H9 (cell line): ENCODE data around the gene CKMT2. TPM values are rescaled to one million over a fixed set of nuclear protein-coding genes. Genes with fewer than 3 reads are reported as not detected.

ENCODE experiments used
- DNase-seq: peaks from one replicate; pipeline ENCODE4 v3.0.0-alpha.2; 2017
- H2AFZ ChIP-seq: one replicate; pipeline ENCODE4 v1.6.1; 2013; ENCODE audit warnings: mild to moderate bottlenecking, low read length, control low read depth, moderate library complexity
- H2AK5ac ChIP-seq: 2 replicates; pipeline ENCODE4 v1.6.1; 2013; ENCODE audit warnings: low read length, control low read depth, mixed read lengths; ENCODE audit not compliant: insufficient read length
- H2BK120ac ChIP-seq: one replicate; pipeline ENCODE4 v1.6.1; 2013; ENCODE audit warnings: low read depth, mild to moderate bottlenecking, low read length, control low read depth, inconsistent platforms; ENCODE audit not compliant: poor library complexity, severe bottlenecking
- H2BK12ac ChIP-seq: 2 replicates; pipeline ENCODE4 v1.6.1; 2013; ENCODE audit warnings: low read length, control low read depth, mixed read lengths, low read depth; ENCODE audit not compliant: insufficient read length
- H2BK15ac ChIP-seq: 2 replicates; pipeline ENCODE4 v1.6.1; 2013; ENCODE audit warnings: low read depth, low read length, control low read depth
- H2BK20ac ChIP-seq: one replicate; pipeline ENCODE4 v1.6.1; 2013; ENCODE audit warnings: low read depth, mild to moderate bottlenecking, low read length, control low read depth, inconsistent platforms; ENCODE audit not compliant: poor library complexity, severe bottlenecking
- H2BK5ac ChIP-seq: 2 replicates; pipeline ENCODE4 v1.6.1; 2013; ENCODE audit warnings: low read length, control low read depth, mixed read lengths; ENCODE audit not compliant: insufficient read length
- H3K14ac ChIP-seq: 2 replicates; pipeline ENCODE4 v1.6.1; 2013; ENCODE audit warnings: low read length, control low read depth; ENCODE audit not compliant: insufficient read depth
- H3K18ac ChIP-seq: 2 replicates; pipeline ENCODE4 v1.6.1; 2013; ENCODE audit warnings: low read depth, mild to moderate bottlenecking, mixed read lengths, low read length, control low read depth; ENCODE audit not compliant: insufficient read length
- H3K23ac ChIP-seq: 2 replicates; pipeline ENCODE4 v1.6.1; 2013; ENCODE audit warnings: low read length, control low read depth, mixed read lengths, low read depth; ENCODE audit not compliant: insufficient read length
- H3K23me2 ChIP-seq: 2 replicates; pipeline ENCODE4 v1.6.1; 2013; ENCODE audit warnings: low read depth, mild to moderate bottlenecking, mixed read lengths, low read length, control low read depth; ENCODE audit not compliant: insufficient read length, poor library complexity, severe bottlenecking
- H3K27ac ChIP-seq: 2 replicates; pipeline ENCODE4 v1.5.1; 2013; ENCODE audit warnings: low read length, control low read depth, mixed read lengths, low read depth; ENCODE audit not compliant: insufficient read length
- H3K27me3 ChIP-seq: 2 replicates; pipeline ENCODE4 v1.6.1; 2013; ENCODE audit warnings: low read length, control low read depth, inconsistent platforms; ENCODE audit not compliant: insufficient read depth
- H3K4ac ChIP-seq: 2 replicates; pipeline ENCODE4 v1.6.1; 2013; ENCODE audit warnings: low read depth, mild to moderate bottlenecking, control low read depth, inconsistent platforms, low read length, moderate library complexity
- H3K4me1 ChIP-seq: 2 replicates; pipeline ENCODE4 v1.6.1; 2013; ENCODE audit warnings: low read length, control low read depth, inconsistent platforms; ENCODE audit not compliant: insufficient read depth
- H3K4me2 ChIP-seq: 2 replicates; pipeline ENCODE4 v1.6.1; 2013; ENCODE audit warnings: low read length, control low read depth, mixed read lengths; ENCODE audit not compliant: insufficient read length, insufficient read depth
- H3K56ac ChIP-seq: 2 replicates; pipeline ENCODE4 v1.6.1; 2013; ENCODE audit warnings: low read depth, mild to moderate bottlenecking, mixed read lengths, low read length, control low read depth; ENCODE audit not compliant: insufficient read length
- H3K79me1 ChIP-seq: 2 replicates; pipeline ENCODE4 v1.6.1; 2013; ENCODE audit warnings: low read depth, mild to moderate bottlenecking, moderate library complexity, low read length, control low read depth, inconsistent platforms; ENCODE audit not compliant: insufficient read depth, poor library complexity, severe bottlenecking
- H3K79me2 ChIP-seq: 2 replicates; pipeline ENCODE4 v1.6.1; 2013; ENCODE audit warnings: low read length, control low read depth, inconsistent platforms; ENCODE audit not compliant: insufficient read depth
- H3K9ac ChIP-seq: 2 replicates; pipeline ENCODE4 v1.6.1; 2013; ENCODE audit warnings: low read length, control low read depth, mixed read lengths; ENCODE audit not compliant: insufficient read length; ENCODE audit errors: extremely low read depth
- H3K9me3 ChIP-seq: one replicate; pipeline ENCODE4 v1.6.1; 2013; ENCODE audit warnings: low read depth, low read length, inconsistent platforms; ENCODE audit not compliant: control insufficient read depth
- H3T11ph ChIP-seq: one replicate; pipeline ENCODE4 v1.6.1; 2013; ENCODE audit warnings: mild to moderate bottlenecking, low read length, control low read depth, inconsistent platforms
- H4K20me1 ChIP-seq: one replicate; pipeline ENCODE4 v1.6.1; 2013; ENCODE audit not compliant: control insufficient read depth, insufficient read length, insufficient read depth
- H4K5ac ChIP-seq: 2 replicates; pipeline ENCODE4 v1.6.1; 2013; ENCODE audit warnings: low read depth, mild to moderate bottlenecking, mixed read lengths, low read length, control low read depth; ENCODE audit not compliant: insufficient read length
- H4K8ac ChIP-seq: replicated peaks from 2 replicates; pipeline ENCODE4 v1.6.1; 2013; ENCODE audit warnings: low read length, control low read depth, mixed read lengths, low read depth; ENCODE audit not compliant: insufficient read length
- H4K91ac ChIP-seq: 2 replicates; pipeline ENCODE4 v1.6.1; 2013; ENCODE audit warnings: low read depth, mild to moderate bottlenecking, moderate library complexity, mixed read lengths, low read length, control low read depth; ENCODE audit not compliant: insufficient read length
- H3K27ac Mint-ChIP-seq, 3 experiments: 2 replicates in 2 of 3; 3 replicates in 1 of 3; pipeline ENCODE4 v1.8.0; 2020 to 2021; ENCODE audit warnings: mixed read lengths in 3 of 3, mild to moderate bottlenecking in 1 of 3, moderate library complexity in 1 of 3
- H3K27me3 Mint-ChIP-seq: 2 replicates; pipeline ENCODE4 v1.8.0; 2021; ENCODE audit warnings: low read depth, mild to moderate bottlenecking, moderate library complexity, mixed read lengths
- H3K36me3 Mint-ChIP-seq, 3 experiments: 2 replicates in 2 of 3; 3 replicates in 1 of 3; pipeline ENCODE4 v1.8.0; 2020 to 2021; ENCODE audit warnings: low read depth in 3 of 3, mixed read lengths in 3 of 3; ENCODE audit not compliant: insufficient read depth in 1 of 3
- H3K4me1 Mint-ChIP-seq, 2 experiments: 2 replicates each; pipeline ENCODE4 v1.8.0; 2020; ENCODE audit warnings: mixed read lengths in 2 of 2
- H3K4me3 Mint-ChIP-seq, 2 experiments: 2 replicates in 1 of 2; 3 replicates in 1 of 2; pipeline ENCODE4 v1.8.0; 2020 to 2021; ENCODE audit warnings: mild to moderate bottlenecking in 2 of 2, mixed read lengths in 2 of 2, moderate library complexity in 1 of 2
- H3K9me3 Mint-ChIP-seq, 2 experiments: 2 replicates in 1 of 2; 3 replicates in 1 of 2; pipeline ENCODE4 v1.8.0; 2020; ENCODE audit warnings: mild to moderate bottlenecking in 2 of 2, mixed read lengths in 2 of 2, moderate library complexity in 1 of 2
- WGBS: extraction: QIAGEN DNeasy Blood & Tissue Kit; methylation state at CpG from one replicate; pipeline ENCODE4 v1.1.7; 2013; ENCODE audit warnings: missing lambda C conversion rate, low lambda C conversion rate, mixed read lengths; ENCODE audit not compliant: insufficient read length; ENCODE audit errors: extremely low coverage; 5-methylcytosine and 5-hydroxymethylcytosine counted together
- total RNA-seq: library from RNA; stranded (reverse); gene quantifications from 2 replicates; pipeline ENCODE4 v1.2.1, GENCODE V29; 2021
- TF ChIP-seq, protein P1 (sequence below): fragments of 200-600 bp; sonication (generic); conservative IDR thresholded peaks from 3 replicates; pipeline ENCODE4 v1.8.0; 2021; ENCODE audit warnings: antibody characterized with exemption, mild to moderate bottlenecking

The CKMT2 gene
- total RNA-seq, 1 experiment from 2014 or later, result 1.8 TPM

- peaks cover 3% of the 10 kb centered on the region for H3K79me1 ChIP-seq
- H2BK5ac ChIP-seq, result no peak overlapping the region
- no peak overlapping the region for H4K91ac ChIP-seq
- WGBS, result no CpG with 5 or more reads among the region's 1 CpG
- H3K27me3 ChIP-seq, result no peaks in the 10 kb centered on the region
- H3K18ac ChIP-seq, result no peak overlapping the region
- H4K20me1 ChIP-seq, result no peaks in the 10 kb centered on the region
- DNase-seq, result no peak
- no peaks in the 10 kb centered on the region for H3K9me3 ChIP-seq
- H3K4ac ChIP-seq, result no peak overlapping the region
- peaks cover 3% of the 10 kb centered on the region; the same call in 1 of the 2 replicates for H3K4me1 ChIP-seq
- H2BK120ac ChIP-seq, result no peak overlapping the region
- H3K14ac ChIP-seq, result no peak overlapping the region
- no peak overlapping the region for H3K27ac ChIP-seq
- no peak overlapping the region for H4K5ac ChIP-seq
- no peak overlapping the region for H3K9ac ChIP-seq
- no peak overlapping the region for H3T11ph ChIP-seq
- no peak overlapping the region for H2BK20ac ChIP-seq
- no peak overlapping the region for H2AFZ ChIP-seq
- no peaks in the 10 kb centered on the region; the same call in 1 of the 2 replicates for H3K79me2 ChIP-seq
- no peak overlapping the region for H3K56ac ChIP-seq
- H3K23ac ChIP-seq, result no peak overlapping the region
- TF ChIP-seq, protein P1, sequence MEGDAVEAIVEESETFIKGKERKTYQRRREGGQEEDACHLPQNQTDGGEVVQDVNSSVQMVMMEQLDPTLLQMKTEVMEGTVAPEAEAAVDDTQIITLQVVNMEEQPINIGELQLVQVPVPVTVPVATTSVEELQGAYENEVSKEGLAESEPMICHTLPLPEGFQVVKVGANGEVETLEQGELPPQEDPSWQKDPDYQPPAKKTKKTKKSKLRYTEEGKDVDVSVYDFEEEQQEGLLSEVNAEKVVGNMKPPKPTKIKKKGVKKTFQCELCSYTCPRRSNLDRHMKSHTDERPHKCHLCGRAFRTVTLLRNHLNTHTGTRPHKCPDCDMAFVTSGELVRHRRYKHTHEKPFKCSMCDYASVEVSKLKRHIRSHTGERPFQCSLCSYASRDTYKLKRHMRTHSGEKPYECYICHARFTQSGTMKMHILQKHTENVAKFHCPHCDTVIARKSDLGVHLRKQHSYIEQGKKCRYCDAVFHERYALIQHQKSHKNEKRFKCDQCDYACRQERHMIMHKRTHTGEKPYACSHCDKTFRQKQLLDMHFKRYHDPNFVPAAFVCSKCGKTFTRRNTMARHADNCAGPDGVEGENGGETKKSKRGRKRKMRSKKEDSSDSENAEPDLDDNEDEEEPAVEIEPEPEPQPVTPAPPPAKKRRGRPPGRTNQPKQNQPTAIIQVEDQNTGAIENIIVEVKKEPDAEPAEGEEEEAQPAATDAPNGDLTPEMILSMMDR, result no peak
- no peak overlapping the region for H2AK5ac ChIP-seq
- H2BK15ac ChIP-seq, result no peak overlapping the region
- Mint-ChIP-seq H3K36me3 (peaks cover 5 to 19% (median 12%) of the 10 kb centered on the region in 3 experiments; a peak in 6 of 7 replicates), H3K27me3 (no peaks in the 10 kb centered on the region), H3K4me1 (peaks cover 21 to 41% of the 10 kb centered on the region in 2 experiments), H3K27ac (no peak overlapping the region; a peak in 1 of 7 replicates), H3K9me3 (no peaks in the 10 kb centered on the region), H3K4me3 (no peak overlapping the region)
- H3K4me2 ChIP-seq, result no peak overlapping the region
- H2BK12ac ChIP-seq, result no peak overlapping the region
- H3K23me2 ChIP-seq, result no peaks in the 10 kb centered on the region
- no peak overlapping the region for H4K8ac ChIP-seq
Measured at GRCh38 chr5:81252904-81253303, 19.8 kb downstream of the CKMT2 start.
